ENCODE measurements around the gene TTC33.
A peak's percentile ranks its signal among the peaks of the same experiment; 100 is the strongest.

Gene TTC33

GRCh38 chr5:40685193-40685592 lies 70.6 kb downstream of the TTC33 start:
- no peak overlapping the region for H3K4me3 ChIP-seq (replicated peaks; ENCODE audit: low read depth, low read length)
- no peak for DNase-seq (ENCODE audit: low read depth)
- no peak for TF ChIP-seq CTCF (IDR thresholded peaks at IDR 0.05; ENCODE audit: low read length, missing control alignments)

GRCh38 chr5:40683305-40683704 lies 72.5 kb downstream of the TTC33 start:
- H3K4me3 ChIP-seq (replicated peaks; ENCODE audit: low read depth, low read length): no peak overlapping the region
- DNase-seq (ENCODE audit: low read depth): no peak
- no peak for TF ChIP-seq CTCF (IDR thresholded peaks at IDR 0.05; ENCODE audit: low read length, missing control alignments)

GRCh38 chr5:40682154-40683017 lies 73.4 kb downstream of the TTC33 start:
- no peak for TF ChIP-seq CTCF (IDR thresholded peaks at IDR 0.05; ENCODE audit: low read length, missing control alignments)
- no peak for DNase-seq (ENCODE audit: low read depth)
- H3K4me3 ChIP-seq (replicated peaks; ENCODE audit: low read depth, low read length): peak overlapping the region; percentile 77

- no peak for DNase-seq (ENCODE audit: low read depth)
- no peak for TF ChIP-seq CTCF (IDR thresholded peaks at IDR 0.05; ENCODE audit: low read length, missing control alignments)
- H3K4me3 ChIP-seq (replicated peaks; ENCODE audit: low read depth, low read length): peak overlapping the region; percentile 77
These were observed 74.2 kb downstream of the TTC33 start for GRCh38 chr5:40681363-40682153.

- peak overlapping the region; percentile 77 for H3K4me3 ChIP-seq (replicated peaks; ENCODE audit: low read depth, low read length)
- no peak for DNase-seq (ENCODE audit: low read depth)
- no peak for TF ChIP-seq CTCF (IDR thresholded peaks at IDR 0.05; ENCODE audit: low read length, missing control alignments)
These were observed 74.9 kb downstream of the TTC33 start for GRCh38 chr5:40680741-40681362.

GRCh38 chr5:40679913-40680681 lies 75.7 kb downstream of the TTC33 start, which contains the start of gene PTGER4:
TSS of gene PTGER4 (plus strand) at chr5:40679915. CDS start at chr5:40680994, 1,079 bp downstream.
- H3K4me3 ChIP-seq (replicated peaks; ENCODE audit: low read depth, low read length): peak within 1 kb of the TSS; percentile 77
- no peak for TF ChIP-seq CTCF (IDR thresholded peaks at IDR 0.05; ENCODE audit: low read length, missing control alignments)
- DNase-seq (ENCODE audit: low read depth): no peak

Measured in fibroblast of pulmonary artery (primary cell).